GM10248 (cell line): ENCODE measurements around the gene RNU6-1.

Experiments used
- CTCF ChIA-PET: fragments of 300-600 bp; sonication (Branson Sonifier 250); formaldehyde crosslinking; extraction: SDS; loops from one replicate; lab custom pipeline; 2021; ENCODE audit warnings: antibody characterized with exemption; lab: Yijun Ruan, JAX
- POLR2A ChIA-PET: fragments of 350-650 bp; sonication (Branson Sonifier 250); formaldehyde crosslinking; extraction: SDS; loops from one replicate; lab custom pipeline; 2020; ENCODE audit warnings: antibody characterized with exemption; lab: Yijun Ruan, JAX
- DNase-seq: peaks from one replicate; pipeline ENCODE4 v3.0.0; 2012; ENCODE audit errors: extremely low spot score
- CTCF ChIP-seq: IDR thresholded peaks from 2 replicates; pipeline ENCODE4 v1.5.1; 2012; ENCODE audit warnings: mild to moderate bottlenecking, low read depth; ENCODE audit errors: extremely low read depth, missing control alignments, control extremely low read depth

The RNU6-1 gene

GRCh38 chr15:67852418-67852817 lies 12.6 kb upstream of the RNU6-1 start:
- no peak for TF ChIP-seq CTCF
- DNase-seq, result no peak
- ChIA-PET POLR2A (no interaction called here), CTCF (interaction anchor here (3.9 kb wide), 1 partner anchor 10 kb away, joined by 33 read pairs; no protein-coding TSS in a partner anchor)

- TF ChIP-seq CTCF, result no peak
- no peak for DNase-seq
- CTCF ChIA-PET, result interaction anchor here (3.9 kb wide), 1 partner anchor 12 kb away, joined by 33 read pairs; no protein-coding TSS in a partner anchor
- POLR2A ChIA-PET, result no interaction called here
Observed at GRCh38 chr15:67850994-67851571, 11.2 kb upstream of the RNU6-1 start.

GRCh38 chr15:67850336-67850735 lies 10.5 kb upstream of the RNU6-1 start:
- no peak for TF ChIP-seq CTCF
- POLR2A ChIA-PET, result no interaction called here
- no peak for DNase-seq
- CTCF ChIA-PET, result interaction anchor here (1.0 kb wide), 1 partner anchor 10 kb away, joined by 4 read pairs; no protein-coding TSS in a partner anchor

GRCh38 chr15:67849538-67849937 lies 9.7 kb upstream of the RNU6-1 start:
- ChIA-PET CTCF (no interaction called here), POLR2A (no interaction called here)
- no peak for TF ChIP-seq CTCF
- DNase-seq, result no peak

GRCh38 chr15:67845974-67846373 lies 6.1 kb upstream of the RNU6-1 start:
- ChIA-PET CTCF (interaction anchor here (1.2 to 2.6 kb wide), 4 partner anchors 8 to 388 kb away, joined by 3 to 7 read pairs (median 4); no protein-coding TSS in a partner anchor), POLR2A (no interaction called here)
- no peak for DNase-seq
- TF ChIP-seq CTCF, result no peak

- TF ChIP-seq CTCF, result no peak
- no peak for DNase-seq
- ChIA-PET CTCF (interaction anchor here (1.0 to 2.6 kb wide), 3 partner anchors 10 to 312 kb away, joined by 3 to 7 read pairs (median 3); no protein-coding TSS in a partner anchor), POLR2A (no interaction called here)
Observed at GRCh38 chr15:67843571-67844387, 3.9 kb upstream of the RNU6-1 start.
